ENCODE data around the gene MAPKAPK3. TPM values are rescaled to one million over a fixed set of nuclear protein-coding genes. Genes with fewer than 3 reads are reported as not detected.
"Not testable (repeated sequence)": the region's sequence is repeated elsewhere in the genome, so short reads cannot be mapped to it uniquely, and the experiment has no call there.

The MAPKAPK3 gene
- total RNA-seq, 8 experiments from 2014 or later, result 7.2 to 40.8 (median 17.8) TPM

- no peak overlapping the region for H3K27ac ChIP-seq
- in situ Hi-C loops (cut with MboI; ENCODE audit: low pct_unique_long_range_greater_than_20kb in 2 of 9, low sequenced_read_pairs in 9 of 9, unreplicated experiment in 9 of 9), result loop anchor here in 1 of 9 experiments (25.0 kb wide), 1 partner anchor 706 kb away; no protein-coding TSS in a partner anchor
- H3K4me1 ChIP-seq (replicated peaks in 1 of 2), result peaks cover 2 to 11% of the 10 kb centered on the region in 2 donors
- WGBS, 10 experiments, result 17 to 90% (median 67%) methylated on average over 1 to 7 of the region's 8 CpGs; no CpG with 5 or more reads in 1 of the 10 experiments
- ATAC-seq (replicated peaks in 6 of 8), result no peak
- no peak overlapping the region for H3K4me3 ChIP-seq
Observed at GRCh38 chr3:50656417-50657195, 39.7 kb downstream of the MAPKAPK3 start.

- in situ Hi-C loops (cut with MboI; ENCODE audit: low pct_unique_long_range_greater_than_20kb in 2 of 9, low sequenced_read_pairs in 9 of 9, unreplicated experiment in 9 of 9), result loop anchor here in 1 of 9 experiments (25.0 kb wide), 1 partner anchor 705 kb away; no protein-coding TSS in a partner anchor
- no peak for ATAC-seq (replicated peaks in 6 of 8)
- Histone ChIP-seq H3K4me1 (replicated peaks in 1 of 2) (peaks cover 0 to 3% of the 10 kb centered on the region in 2 donors), H3K27ac (no peak overlapping the region), H3K4me3 (no peak overlapping the region)
- 50 to 100% (median 91%) methylated on average over 1 to 5 of the region's 5 CpGs; no CpG with 5 or more reads in 2 of the 10 experiments for WGBS, 10 experiments
Observed at GRCh38 chr3:50657407-50657806, 40.5 kb downstream of the MAPKAPK3 start.

GRCh38 chr3:50657816-50658215 lies 40.9 kb downstream of the MAPKAPK3 start:
- in situ Hi-C loops (cut with MboI; ENCODE audit: low pct_unique_long_range_greater_than_20kb in 2 of 9, low sequenced_read_pairs in 9 of 9, unreplicated experiment in 9 of 9), result loop anchor here in 1 of 9 experiments (25.0 kb wide), 1 partner anchor 704 kb away; no protein-coding TSS in a partner anchor
- WGBS, 10 experiments, result 80 to 100% (median 96%) methylated on average over 1 to 2 of the region's 3 CpGs; no CpG with 5 or more reads in 6 of the 10 experiments
- H3K27ac ChIP-seq, result no peak overlapping the region
- H3K4me3 ChIP-seq, result no peak overlapping the region
- H3K4me1 ChIP-seq (replicated peaks in 1 of 2), result no peaks in the 10 kb centered on the region
- no peak for ATAC-seq (replicated peaks in 6 of 8)

- ATAC-seq (replicated peaks in 6 of 8), result no peak
- no peak overlapping the region for H3K27ac ChIP-seq
- in situ Hi-C loops (cut with MboI; ENCODE audit: low pct_unique_long_range_greater_than_20kb in 2 of 9, low sequenced_read_pairs in 9 of 9, unreplicated experiment in 9 of 9), result loop anchor here in 1 of 9 experiments (25.0 kb wide), 1 partner anchor 704 kb away; no protein-coding TSS in a partner anchor
- 60 to 95% (median 80%) methylated on average over 1 to 5 of the region's 6 CpGs; no CpG with 5 or more reads in 4 of the 10 experiments for WGBS, 10 experiments
- H3K4me3 ChIP-seq, result no peak overlapping the region
- no peaks in the 10 kb centered on the region for H3K4me1 ChIP-seq (replicated peaks in 1 of 2)
Observed at GRCh38 chr3:50658416-50658815, 41.5 kb downstream of the MAPKAPK3 start.

GRCh38 chr3:50658831-50659230 lies 41.9 kb downstream of the MAPKAPK3 start:
- Histone ChIP-seq H3K4me3 (no peak overlapping the region), H3K27ac (no peak overlapping the region), H3K4me1 (replicated peaks in 1 of 2) (no peaks in the 10 kb centered on the region)
- no peak for ATAC-seq (replicated peaks in 6 of 8)
- in situ Hi-C loops (cut with MboI; ENCODE audit: low pct_unique_long_range_greater_than_20kb in 2 of 9, low sequenced_read_pairs in 9 of 9, unreplicated experiment in 9 of 9), result loop anchor here in 1 of 9 experiments (25.0 kb wide), 1 partner anchor 703 kb away; no protein-coding TSS in a partner anchor
- 40 to 90% (median 76%) methylated on average over 1 to 2 of the region's 3 CpGs; no CpG with 5 or more reads in 4 of the 10 experiments for WGBS, 10 experiments

GRCh38 chr3:50660386-50660785 lies 43.4 kb downstream of the MAPKAPK3 start:
- in situ Hi-C loops (cut with MboI; ENCODE audit: low pct_unique_long_range_greater_than_20kb in 2 of 9, low sequenced_read_pairs in 9 of 9, unreplicated experiment in 9 of 9), result loop anchor here in 1 of 9 experiments (25.0 kb wide), 1 partner anchor 702 kb away; no protein-coding TSS in a partner anchor
- H3K4me3 ChIP-seq, result no peak overlapping the region
- 79 to 100% (median 86%) methylated on average over 2 to 6 of the region's 10 CpGs; no CpG with 5 or more reads in 5 of the 10 experiments for WGBS, 10 experiments

GRCh38 chr3:50661321-50661837 lies 44.4 kb downstream of the MAPKAPK3 start:
- Histone ChIP-seq H3K4me1 (replicated peaks in 1 of 2) (no peaks in the 10 kb centered on the region), H3K27ac (no peak overlapping the region), H3K4me3 (no peak overlapping the region)
- ATAC-seq (replicated peaks in 6 of 8), result no peak
- WGBS, 10 experiments, result 50 to 100% (median 77%) methylated on average over 1 to 6 of the region's 6 CpGs; no CpG with 5 or more reads in 4 of the 10 experiments
- in situ Hi-C loops (cut with MboI; ENCODE audit: low pct_unique_long_range_greater_than_20kb in 2 of 9, low sequenced_read_pairs in 9 of 9, unreplicated experiment in 9 of 9), result loop anchor here in 1 of 9 experiments (25.0 kb wide), 1 partner anchor 701 kb away; no protein-coding TSS in a partner anchor

More at GRCh38 chr3:50660386-50660785, 43.4 kb downstream of the MAPKAPK3 start:
- H3K27ac ChIP-seq, result no peak overlapping the region
- H3K4me1 ChIP-seq (replicated peaks in 1 of 2), result no peaks in the 10 kb centered on the region
- no peak for ATAC-seq (replicated peaks in 6 of 8)

GRCh38 chr3:50662408-50662807 lies 45.5 kb downstream of the MAPKAPK3 start:
- Histone ChIP-seq H3K4me3 (no peak overlapping the region), H3K4me1 (replicated peaks in 1 of 2) (peaks cover 4 to 8% of the 10 kb centered on the region in 2 donors), H3K27ac (no peak overlapping the region)
- 0 to 46% (median 25%) methylated on average over 1 to 2 of the region's 2 CpGs; no CpG with 5 or more reads in 3 of the 10 experiments for WGBS, 10 experiments
- in situ Hi-C loops (cut with MboI; ENCODE audit: low pct_unique_long_range_greater_than_20kb in 2 of 9, low sequenced_read_pairs in 9 of 9, unreplicated experiment in 9 of 9), result loop anchor here in 1 of 9 experiments (25.0 kb wide), 1 partner anchor 700 kb away; no protein-coding TSS in a partner anchor
- ATAC-seq (replicated peaks in 6 of 8), result no peak

GRCh38 chr3:50665081-50665840 lies 48.3 kb downstream of the MAPKAPK3 start:
- 60 to 100% (median 92%) methylated on average over 1 to 3 of the region's 5 CpGs; no CpG with 5 or more reads in 6 of the 10 experiments for WGBS, 10 experiments
- H3K4me1 ChIP-seq (replicated peaks in 1 of 2), result peaks cover 6 to 8% of the 10 kb centered on the region in 2 donors
- no peak overlapping the region for H3K27ac ChIP-seq
- in situ Hi-C loops (cut with MboI; ENCODE audit: low pct_unique_long_range_greater_than_20kb in 2 of 9, low sequenced_read_pairs in 9 of 9, unreplicated experiment in 9 of 9), result loop anchor here in 1 of 9 experiments (25.0 kb wide), 1 partner anchor 697 kb away; no protein-coding TSS in a partner anchor
- ATAC-seq (replicated peaks in 6 of 8), result no peak
- H3K4me3 ChIP-seq, result no peak overlapping the region

GRCh38 chr3:50665841-50666115 lies 48.8 kb downstream of the MAPKAPK3 start:
- H3K4me3 ChIP-seq; ATAC-seq (replicated peaks in 6 of 8); H3K27ac ChIP-seq; H3K4me1 ChIP-seq (replicated peaks in 1 of 2): not testable (repeated sequence)
- in situ Hi-C loops (cut with MboI; ENCODE audit: low pct_unique_long_range_greater_than_20kb in 2 of 9, low sequenced_read_pairs in 9 of 9, unreplicated experiment in 9 of 9), result loop anchor here in 1 of 9 experiments (25.0 kb wide), 1 partner anchor 697 kb away; no protein-coding TSS in a partner anchor
- 50 to 92% (median 87%) methylated on average over 1 to 5 of the region's 9 CpGs; no CpG with 5 or more reads in 3 of the 10 experiments for WGBS, 10 experiments

GRCh38 chr3:50666837-50667236 lies 49.9 kb downstream of the MAPKAPK3 start:
- peak in 5 of 8 experiments; percentile 88 to 92 (median 90) for ATAC-seq (replicated peaks in 6 of 8)
- H3K27ac ChIP-seq, result peak overlapping the region; percentile 47 to 51
- in situ Hi-C loops (cut with MboI; ENCODE audit: low pct_unique_long_range_greater_than_20kb in 2 of 9, low sequenced_read_pairs in 9 of 9, unreplicated experiment in 9 of 9), result loop anchor here in 1 of 9 experiments (25.0 kb wide), 1 partner anchor 695 kb away; no protein-coding TSS in a partner anchor
- 0 to 89% (median 37%) methylated on average over 1 of the region's 1 CpG; no CpG with 5 or more reads in 4 of the 10 experiments for WGBS, 10 experiments
- H3K4me3 ChIP-seq, result no peak overlapping the region
- peaks cover 6 to 8% of the 10 kb centered on the region in 2 donors for H3K4me1 ChIP-seq (replicated peaks in 1 of 2)

GRCh38 chr3:50671331-50671730 lies 54.4 kb downstream of the MAPKAPK3 start:
- in situ Hi-C loops (cut with MboI; ENCODE audit: low pct_unique_long_range_greater_than_20kb in 2 of 9, low sequenced_read_pairs in 9 of 9, unreplicated experiment in 9 of 9), result loop anchor here in 1 of 9 experiments (25.0 kb wide), 1 partner anchor 691 kb away; no protein-coding TSS in a partner anchor
- peaks cover 6 to 14% of the 10 kb centered on the region in 2 donors for H3K4me1 ChIP-seq (replicated peaks in 1 of 2)
- ATAC-seq (replicated peaks in 6 of 8), result peak in 2 of 8 experiments; percentile 14 to 43
- no peak overlapping the region for H3K4me3 ChIP-seq
- H3K27ac ChIP-seq, result no peak overlapping the region
- WGBS, 10 experiments, result 0 to 100% (median 60%) methylated on average over 1 to 4 of the region's 4 CpGs; no CpG with 5 or more reads in 1 of the 10 experiments

Data from motor neuron (in vitro differentiated cells).